ENCODE measurements around the gene PGLYRP3.

Gene PGLYRP3

GRCh38 chr1:153313288-153313687 lies 536 bp upstream of the PGLYRP3 start:
- no peak for ATAC-seq
- TF ChIP-seq ZNF8 (CRISPR knock-in tag; IDR thresholded peaks at IDR 0.05): no peak
- TF ChIP-seq ARNTL (CRISPR knock-in tag; IDR thresholded peaks at IDR 0.05; ENCODE audit: borderline replicate concordance, low read depth): no peak
- no peak for TF ChIP-seq GLIS3 (CRISPR knock-in tag; IDR thresholded peaks at IDR 0.05)
- TF ChIP-seq ESRRG (CRISPR knock-in tag; IDR thresholded peaks at IDR 0.05): no peak
- TF ChIP-seq ZNF565 (CRISPR knock-in tag; conservative IDR thresholded peaks at IDR 0.05; ENCODE audit: low read depth): no peak
- TF ChIP-seq TSHZ2 (CRISPR knock-in tag; IDR thresholded peaks at IDR 0.05): no peak
- TF ChIP-seq TCF4 (CRISPR knock-in tag; IDR thresholded peaks at IDR 0.05; ENCODE audit: borderline replicate concordance): no peak
- no peak for TF ChIP-seq TOX (CRISPR knock-in tag; IDR thresholded peaks at IDR 0.05; ENCODE audit: borderline replicate concordance)
- TF ChIP-seq CSDC2 (CRISPR knock-in tag; IDR thresholded peaks at IDR 0.05): no peak

DNA sequence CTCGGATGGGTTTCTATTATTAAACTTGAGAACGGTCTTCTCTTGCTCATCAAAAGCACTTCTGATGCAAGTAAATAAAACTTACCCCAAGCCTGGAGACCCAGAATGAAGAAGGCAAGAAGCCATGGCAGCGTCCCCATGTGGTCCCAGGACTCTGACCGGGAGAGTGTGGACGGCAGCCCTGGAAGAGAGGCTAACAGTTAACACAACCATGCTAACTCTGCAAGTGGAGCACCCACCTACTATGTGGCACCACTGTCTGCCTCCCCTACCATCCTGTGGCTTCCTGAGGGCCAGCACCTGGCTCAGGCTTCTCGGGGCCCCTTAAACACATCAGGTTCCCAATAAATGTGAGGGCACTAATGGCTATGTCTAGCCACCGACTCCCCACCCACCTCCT lies 2.2 kb downstream of the PGLYRP3 start:
- TF ChIP-seq SNAI2 (CRISPR knock-in tag; IDR thresholded peaks at IDR 0.05) (no peak), GLIS3 (CRISPR knock-in tag; IDR thresholded peaks at IDR 0.05) (no peak), ESRRG (CRISPR knock-in tag; IDR thresholded peaks at IDR 0.05) (no peak), PATZ1 (CRISPR knock-in tag; IDR thresholded peaks at IDR 0.05; ENCODE audit: borderline replicate concordance) (no peak), PPARA (CRISPR knock-in tag; IDR thresholded peaks at IDR 0.05; ENCODE audit: borderline replicate concordance) (no peak), ZNF8 (CRISPR knock-in tag; IDR thresholded peaks at IDR 0.05) (no peak), ZC3H10 (CRISPR knock-in tag; IDR thresholded peaks at IDR 0.05) (no peak), ZFP30 (CRISPR knock-in tag; IDR thresholded peaks at IDR 0.05) (no peak), TCF4 (CRISPR knock-in tag; IDR thresholded peaks at IDR 0.05; ENCODE audit: borderline replicate concordance) (no peak), BACH2 (CRISPR knock-in tag; IDR thresholded peaks at IDR 0.05; ENCODE audit: borderline replicate concordance) (no peak), ARNTL (CRISPR knock-in tag; IDR thresholded peaks at IDR 0.05; ENCODE audit: borderline replicate concordance, low read depth) (no peak), OSR1 (CRISPR knock-in tag; IDR thresholded peaks at IDR 0.05) (no peak), ZNF565 (CRISPR knock-in tag; conservative IDR thresholded peaks at IDR 0.05; ENCODE audit: low read depth) (no peak), ZNF70 (CRISPR knock-in tag; IDR thresholded peaks at IDR 0.05) (no peak), ZFP3 (CRISPR knock-in tag; IDR thresholded peaks at IDR 0.05) (no peak), TOX (CRISPR knock-in tag; IDR thresholded peaks at IDR 0.05; ENCODE audit: borderline replicate concordance) (no peak), ISL1 (CRISPR knock-in tag; IDR thresholded peaks at IDR 0.05) (no peak)
- TF ChIP-seq, protein P1, sequence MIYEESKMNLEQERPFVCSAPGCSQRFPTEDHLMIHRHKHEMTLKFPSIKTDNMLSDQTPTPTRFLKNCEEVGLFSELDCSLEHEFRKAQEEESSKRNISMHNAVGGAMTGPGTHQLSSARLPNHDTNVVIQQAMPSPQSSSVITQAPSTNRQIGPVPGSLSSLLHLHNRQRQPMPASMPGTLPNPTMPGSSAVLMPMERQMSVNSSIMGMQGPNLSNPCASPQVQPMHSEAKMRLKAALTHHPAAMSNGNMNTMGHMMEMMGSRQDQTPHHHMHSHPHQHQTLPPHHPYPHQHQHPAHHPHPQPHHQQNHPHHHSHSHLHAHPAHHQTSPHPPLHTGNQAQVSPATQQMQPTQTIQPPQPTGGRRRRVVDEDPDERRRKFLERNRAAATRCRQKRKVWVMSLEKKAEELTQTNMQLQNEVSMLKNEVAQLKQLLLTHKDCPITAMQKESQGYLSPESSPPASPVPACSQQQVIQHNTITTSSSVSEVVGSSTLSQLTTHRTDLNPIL (CRISPR knock-in tag; IDR thresholded peaks at IDR 0.05; ENCODE audit: low read depth): no peak
- TF ChIP-seq, protein P2, sequence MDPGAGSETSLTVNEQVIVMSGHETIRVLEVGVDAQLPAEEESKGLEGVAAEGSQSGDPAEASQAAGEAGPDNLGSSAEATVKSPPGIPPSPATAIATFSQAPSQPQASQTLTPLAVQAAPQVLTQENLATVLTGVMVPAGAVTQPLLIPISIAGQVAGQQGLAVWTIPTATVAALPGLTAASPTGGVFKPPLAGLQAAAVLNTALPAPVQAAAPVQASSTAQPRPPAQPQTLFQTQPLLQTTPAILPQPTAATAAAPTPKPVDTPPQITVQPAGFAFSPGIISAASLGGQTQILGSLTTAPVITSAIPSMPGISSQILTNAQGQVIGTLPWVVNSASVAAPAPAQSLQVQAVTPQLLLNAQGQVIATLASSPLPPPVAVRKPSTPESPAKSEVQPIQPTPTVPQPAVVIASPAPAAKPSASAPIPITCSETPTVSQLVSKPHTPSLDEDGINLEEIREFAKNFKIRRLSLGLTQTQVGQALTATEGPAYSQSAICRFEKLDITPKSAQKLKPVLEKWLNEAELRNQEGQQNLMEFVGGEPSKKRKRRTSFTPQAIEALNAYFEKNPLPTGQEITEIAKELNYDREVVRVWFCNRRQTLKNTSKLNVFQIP (CRISPR knock-in tag; IDR thresholded peaks at IDR 0.05; ENCODE audit: borderline replicate concordance, low read depth): no peak

GRCh38 chr1:153309441-153309840 lies 3.3 kb downstream of the PGLYRP3 start:
- ATAC-seq: no peak
- TF ChIP-seq ZC3H10 (CRISPR knock-in tag; IDR thresholded peaks at IDR 0.05) (no peak), CSDC2 (CRISPR knock-in tag; IDR thresholded peaks at IDR 0.05) (no peak), ZNF8 (CRISPR knock-in tag; IDR thresholded peaks at IDR 0.05) (no peak), GLIS3 (CRISPR knock-in tag; IDR thresholded peaks at IDR 0.05) (no peak), ZFP30 (CRISPR knock-in tag; IDR thresholded peaks at IDR 0.05) (no peak), PATZ1 (CRISPR knock-in tag; IDR thresholded peaks at IDR 0.05; ENCODE audit: borderline replicate concordance) (no peak), ZNF565 (CRISPR knock-in tag; conservative IDR thresholded peaks at IDR 0.05; ENCODE audit: low read depth) (no peak), ZFP3 (CRISPR knock-in tag; IDR thresholded peaks at IDR 0.05) (no peak), TOX (CRISPR knock-in tag; IDR thresholded peaks at IDR 0.05; ENCODE audit: borderline replicate concordance) (no peak), ARNTL (CRISPR knock-in tag; IDR thresholded peaks at IDR 0.05; ENCODE audit: borderline replicate concordance, low read depth) (no peak)
- TF ChIP-seq, protein P3, sequence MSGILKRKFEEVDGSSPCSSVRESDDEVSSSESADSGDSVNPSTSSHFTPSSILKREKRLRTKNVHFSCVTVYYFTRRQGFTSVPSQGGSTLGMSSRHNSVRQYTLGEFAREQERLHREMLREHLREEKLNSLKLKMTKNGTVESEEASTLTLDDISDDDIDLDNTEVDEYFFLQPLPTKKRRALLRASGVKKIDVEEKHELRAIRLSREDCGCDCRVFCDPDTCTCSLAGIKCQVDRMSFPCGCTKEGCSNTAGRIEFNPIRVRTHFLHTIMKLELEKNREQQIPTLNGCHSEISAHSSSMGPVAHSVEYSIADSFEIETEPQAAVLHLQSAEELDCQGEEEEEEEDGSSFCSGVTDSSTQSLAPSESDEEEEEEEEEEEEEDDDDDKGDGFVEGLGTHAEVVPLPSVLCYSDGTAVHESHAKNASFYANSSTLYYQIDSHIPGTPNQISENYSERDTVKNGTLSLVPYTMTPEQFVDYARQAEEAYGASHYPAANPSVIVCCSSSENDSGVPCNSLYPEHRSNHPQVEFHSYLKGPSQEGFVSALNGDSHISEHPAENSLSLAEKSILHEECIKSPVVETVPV (CRISPR knock-in tag; IDR thresholded peaks at IDR 0.05): no peak
- TF ChIP-seq, protein P2 (CRISPR knock-in tag; IDR thresholded peaks at IDR 0.05; ENCODE audit: borderline replicate concordance, low read depth): no peak

More for the DNA sequence above, 2.2 kb downstream of the PGLYRP3 start:
- ATAC-seq: no peak
